ENCODE data around the gene VPS4B.

The VPS4B gene

GRCh38 chr18:63439334-63439733, 17.1 kb upstream of the VPS4B start:
- TF ChIP-seq, protein P1, sequence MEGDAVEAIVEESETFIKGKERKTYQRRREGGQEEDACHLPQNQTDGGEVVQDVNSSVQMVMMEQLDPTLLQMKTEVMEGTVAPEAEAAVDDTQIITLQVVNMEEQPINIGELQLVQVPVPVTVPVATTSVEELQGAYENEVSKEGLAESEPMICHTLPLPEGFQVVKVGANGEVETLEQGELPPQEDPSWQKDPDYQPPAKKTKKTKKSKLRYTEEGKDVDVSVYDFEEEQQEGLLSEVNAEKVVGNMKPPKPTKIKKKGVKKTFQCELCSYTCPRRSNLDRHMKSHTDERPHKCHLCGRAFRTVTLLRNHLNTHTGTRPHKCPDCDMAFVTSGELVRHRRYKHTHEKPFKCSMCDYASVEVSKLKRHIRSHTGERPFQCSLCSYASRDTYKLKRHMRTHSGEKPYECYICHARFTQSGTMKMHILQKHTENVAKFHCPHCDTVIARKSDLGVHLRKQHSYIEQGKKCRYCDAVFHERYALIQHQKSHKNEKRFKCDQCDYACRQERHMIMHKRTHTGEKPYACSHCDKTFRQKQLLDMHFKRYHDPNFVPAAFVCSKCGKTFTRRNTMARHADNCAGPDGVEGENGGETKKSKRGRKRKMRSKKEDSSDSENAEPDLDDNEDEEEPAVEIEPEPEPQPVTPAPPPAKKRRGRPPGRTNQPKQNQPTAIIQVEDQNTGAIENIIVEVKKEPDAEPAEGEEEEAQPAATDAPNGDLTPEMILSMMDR (IDR thresholded peaks at IDR 0.05; ENCODE audit: insufficient read depth, low read length), result peak; percentile 96
- TF ChIP-seq GABPA (IDR thresholded peaks at IDR 0.05; ENCODE audit: low read depth) (no peak), SPI1 (IDR thresholded peaks at IDR 0.05; ENCODE audit: borderline replicate concordance, low read depth) (no peak)

DNA sequence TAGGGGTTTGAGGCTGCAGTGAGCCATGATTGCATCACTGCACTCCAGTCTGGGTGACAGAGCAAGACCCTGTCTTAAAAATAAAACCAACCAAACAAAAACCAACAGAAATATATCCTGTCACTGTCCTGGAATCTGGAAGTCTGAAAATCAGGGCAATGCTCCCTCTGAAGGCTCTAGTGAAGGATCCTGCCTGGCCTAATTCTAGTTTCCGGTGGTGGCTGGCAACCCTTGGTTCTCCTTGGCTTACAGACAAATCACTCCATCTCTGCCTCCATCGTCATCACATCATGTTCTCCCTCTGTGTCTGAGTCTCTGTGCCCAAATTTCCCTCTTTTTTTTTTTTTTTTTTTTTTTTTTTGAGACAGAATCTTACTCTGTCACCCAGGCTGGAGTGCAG, 15.9 kb upstream of the VPS4B start:
- no peak for TF ChIP-seq SPI1 (IDR thresholded peaks at IDR 0.05; ENCODE audit: borderline replicate concordance, low read depth)
- no peak for TF ChIP-seq GABPA (IDR thresholded peaks at IDR 0.05; ENCODE audit: low read depth)
- no peak for TF ChIP-seq REST (IDR thresholded peaks at IDR 0.05; ENCODE audit: insufficient replicate concordance, low read depth)
- TF ChIP-seq, protein P1 (IDR thresholded peaks at IDR 0.05; ENCODE audit: insufficient read depth, low read length), result no peak
- TF ChIP-seq POLR2AphosphoS5 (IDR thresholded peaks at IDR 0.05; ENCODE audit: low read depth), result no peak

More at GRCh38 chr18:63439334-63439733, 17.1 kb upstream of the VPS4B start:
- H3K27ac ChIP-seq (replicated peaks), result no peak overlapping the region
- no peak overlapping the region for H3K4me3 ChIP-seq (replicated peaks; ENCODE audit: insufficient read depth, low read length)
- peak; percentile 69 to 79 for DNase-seq (ENCODE audit: low read depth in 1 of 2, low spot score in 1 of 2)
- no peaks in the 10 kb centered on the region for H3K27me3 ChIP-seq (ENCODE audit: insufficient read depth, poor library complexity, severe bottlenecking)

DNA sequence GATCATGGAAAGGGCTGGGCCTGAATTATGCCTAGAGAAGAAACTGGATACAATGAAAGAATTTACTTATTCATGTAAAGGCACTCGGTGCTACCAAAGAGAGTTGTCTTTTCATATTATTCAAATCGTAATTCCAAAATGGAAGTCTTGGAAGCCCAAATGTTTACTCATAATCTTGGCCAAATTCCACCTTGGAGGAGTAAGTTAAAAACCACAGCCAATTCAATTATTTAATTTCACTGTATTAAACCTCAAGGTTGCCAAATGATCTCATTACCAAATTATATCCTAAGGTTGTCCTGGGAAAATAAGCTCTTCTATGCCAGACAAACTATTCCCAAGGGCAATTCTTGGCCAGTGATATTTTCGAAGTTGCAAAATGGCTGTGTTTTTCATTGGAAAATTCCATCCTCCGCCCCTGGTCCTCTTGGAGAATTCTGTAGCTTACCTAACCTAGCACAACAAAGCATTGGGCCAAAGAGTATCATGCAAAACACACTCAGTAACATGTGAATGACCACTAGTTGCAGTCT, 11.1 kb upstream of the VPS4B start:
- no peak for TF ChIP-seq SPI1 (IDR thresholded peaks at IDR 0.05; ENCODE audit: borderline replicate concordance, low read depth)
- no peak for TF ChIP-seq POLR2AphosphoS5 (IDR thresholded peaks at IDR 0.05; ENCODE audit: low read depth)
- TF ChIP-seq, protein P1 (IDR thresholded peaks at IDR 0.05; ENCODE audit: insufficient read depth, low read length), result no peak
- no peak for TF ChIP-seq GABPA (IDR thresholded peaks at IDR 0.05; ENCODE audit: low read depth)
- TF ChIP-seq REST (IDR thresholded peaks at IDR 0.05; ENCODE audit: insufficient replicate concordance, low read depth), result no peak
- no peak for DNase-seq (ENCODE audit: low read depth in 1 of 2, low spot score in 1 of 2)
- H3K27ac ChIP-seq (replicated peaks), result no peak overlapping the region
- H3K27me3 ChIP-seq (ENCODE audit: insufficient read depth, poor library complexity, severe bottlenecking), result no peaks in the 10 kb centered on the region
- no peak overlapping the region for H3K4me3 ChIP-seq (replicated peaks; ENCODE audit: insufficient read depth, low read length)

More for the DNA sequence above, 15.9 kb upstream of the VPS4B start:
- no peaks in the 10 kb centered on the region for H3K27me3 ChIP-seq (ENCODE audit: insufficient read depth, poor library complexity, severe bottlenecking)
- no peak overlapping the region for H3K4me3 ChIP-seq (replicated peaks; ENCODE audit: insufficient read depth, low read length)
- H3K27ac ChIP-seq (replicated peaks), result no peak overlapping the region
- DNase-seq (ENCODE audit: low read depth in 1 of 2, low spot score in 1 of 2), result no peak

GRCh38 chr18:63431180-63431579, 8.9 kb upstream of the VPS4B start:
- no peak for DNase-seq (ENCODE audit: low read depth in 1 of 2, low spot score in 1 of 2)
- no peaks in the 10 kb centered on the region for H3K27me3 ChIP-seq (ENCODE audit: insufficient read depth, poor library complexity, severe bottlenecking)
- no peak for TF ChIP-seq POLR2AphosphoS5 (IDR thresholded peaks at IDR 0.05; ENCODE audit: low read depth)
- TF ChIP-seq REST (IDR thresholded peaks at IDR 0.05; ENCODE audit: insufficient replicate concordance, low read depth), result no peak

More at GRCh38 chr18:63431180-63431579, 8.9 kb upstream of the VPS4B start:
- Histone ChIP-seq H3K4me3 (replicated peaks; ENCODE audit: insufficient read depth, low read length) (no peak overlapping the region), H3K27ac (replicated peaks) (no peak overlapping the region)
